KMS-11 (cell line): Measurements from ENCODE around the gene SPRY2.

Experiments
- H2AFZ ChIP-seq: fragments of 200-600 bp; sonication (generic); 2 replicates; pipeline ENCODE4 v1.6.1; 2016; ENCODE audit warnings: antibody characterized with exemption, mixed run types, low read depth
- H3K27ac ChIP-seq: fragments of 200-600 bp; sonication (generic); 2 replicates; pipeline ENCODE4 v1.6.1; 2016; ENCODE audit warnings: mild to moderate bottlenecking, mixed run types
- H3K27me3 ChIP-seq: fragments of 200-600 bp; sonication (generic); 2 replicates; pipeline ENCODE4 v1.6.1; 2017; ENCODE audit warnings: mild to moderate bottlenecking, low read depth, mixed run types, moderate library complexity; ENCODE audit not compliant: insufficient read depth
- H3K36me3 ChIP-seq: fragments of 200-600 bp; sonication (generic); 2 replicates; pipeline ENCODE4 v1.6.1; 2017; ENCODE audit warnings: mild to moderate bottlenecking, mixed run types; ENCODE audit not compliant: insufficient read depth
- H3K4me1 ChIP-seq: fragments of 200-600 bp; sonication (generic); 2 replicates; pipeline ENCODE4 v1.6.1; 2016; ENCODE audit warnings: mild to moderate bottlenecking, low read depth, mixed run types; ENCODE audit not compliant: poor library complexity, severe bottlenecking
- H3K4me2 ChIP-seq: fragments of 200-600 bp; sonication (generic); 2 replicates; pipeline ENCODE4 v1.7.0; 2016; ENCODE audit warnings: mild to moderate bottlenecking, mixed run types
- H3K4me3 ChIP-seq: fragments of 200-600 bp; sonication (generic); IDR thresholded peaks from 2 replicates; pipeline ENCODE4 v1.6.1; 2017; ENCODE audit warnings: low read depth, low read length, mixed read lengths; ENCODE audit not compliant: insufficient read depth
- H3K79me2 ChIP-seq: fragments of 200-600 bp; sonication (generic); 2 replicates; pipeline ENCODE4 v1.6.1; 2016; ENCODE audit warnings: low read depth, mixed run types; ENCODE audit not compliant: insufficient read depth
- H3K9ac ChIP-seq: fragments of 200-600 bp; sonication (generic); 2 replicates; pipeline ENCODE4 v1.6.1; 2016; ENCODE audit warnings: mild to moderate bottlenecking, mixed run types
- H4K20me1 ChIP-seq: fragments of 200-600 bp; sonication (generic); 2 replicates; pipeline ENCODE4 v1.6.1; 2016; ENCODE audit warnings: mild to moderate bottlenecking, mixed run types; ENCODE audit not compliant: insufficient read depth
- CTCF ChIP-seq: fragments of 200-600 bp; sonication (generic); conservative IDR thresholded peaks from 2 replicates; pipeline ENCODE4 v1.6.1; 2017; ENCODE audit warnings: low read depth, mild to moderate bottlenecking, antibody characterized with exemption, low read length, moderate library complexity, mixed read lengths

SPRY2 gene

GRCh38 chr13:80386592-80386991 lies 45.7 kb upstream of the SPRY2 start:
- no peak overlapping the region for H3K4me3 ChIP-seq
- no peak overlapping the region for H3K9ac ChIP-seq
- no peaks in the 10 kb centered on the region for H3K27me3 ChIP-seq
- no peaks in the 10 kb centered on the region for H3K36me3 ChIP-seq
- H3K4me1 ChIP-seq: no peaks in the 10 kb centered on the region
- no peak for TF ChIP-seq CTCF
- no peak overlapping the region for H3K27ac ChIP-seq
- H3K4me2 ChIP-seq: no peak overlapping the region
- H3K79me2 ChIP-seq: no peaks in the 10 kb centered on the region
- no peak overlapping the region for H2AFZ ChIP-seq
- H4K20me1 ChIP-seq: no peaks in the 10 kb centered on the region

GRCh38 chr13:80386002-80386401 lies 45.1 kb upstream of the SPRY2 start:
- Histone ChIP-seq H4K20me1 (no peaks in the 10 kb centered on the region), H2AFZ (no peak overlapping the region), H3K9ac (no peak overlapping the region), H3K27ac (no peak overlapping the region), H3K4me3 (no peak overlapping the region), H3K36me3 (no peaks in the 10 kb centered on the region), H3K79me2 (no peaks in the 10 kb centered on the region), H3K27me3 (no peaks in the 10 kb centered on the region), H3K4me1 (no peaks in the 10 kb centered on the region), H3K4me2 (no peak overlapping the region)
- TF ChIP-seq CTCF: no peak

DNA sequence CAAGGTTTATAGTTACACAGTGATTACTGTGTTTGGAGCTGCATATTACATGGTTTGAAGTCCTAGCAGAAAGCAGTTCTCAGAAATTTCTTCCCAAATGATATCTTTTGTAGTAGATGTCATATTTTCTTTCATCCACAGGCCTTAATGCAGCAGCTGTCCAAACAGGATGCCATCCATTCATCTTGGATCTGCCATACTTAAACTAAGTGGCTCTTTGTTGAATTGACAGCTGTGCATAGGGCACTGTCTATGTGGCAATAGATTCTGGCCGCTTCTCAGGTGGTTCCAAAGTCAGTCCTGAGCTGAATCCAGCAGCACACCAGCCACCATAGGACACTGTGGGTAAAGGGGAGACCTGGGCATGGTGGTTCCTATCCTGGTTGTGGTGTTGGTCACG lies 41.6 kb upstream of the SPRY2 start:
- H3K4me1 ChIP-seq: no peaks in the 10 kb centered on the region
- no peak for TF ChIP-seq CTCF
- no peaks in the 10 kb centered on the region for H3K36me3 ChIP-seq
- no peak overlapping the region for H2AFZ ChIP-seq
- H3K4me3 ChIP-seq: no peak overlapping the region
- no peaks in the 10 kb centered on the region for H4K20me1 ChIP-seq
- H3K27me3 ChIP-seq: no peaks in the 10 kb centered on the region
- no peak overlapping the region for H3K27ac ChIP-seq
- no peaks in the 10 kb centered on the region for H3K79me2 ChIP-seq
- no peak overlapping the region for H3K4me2 ChIP-seq
- no peak overlapping the region for H3K9ac ChIP-seq

DNA sequence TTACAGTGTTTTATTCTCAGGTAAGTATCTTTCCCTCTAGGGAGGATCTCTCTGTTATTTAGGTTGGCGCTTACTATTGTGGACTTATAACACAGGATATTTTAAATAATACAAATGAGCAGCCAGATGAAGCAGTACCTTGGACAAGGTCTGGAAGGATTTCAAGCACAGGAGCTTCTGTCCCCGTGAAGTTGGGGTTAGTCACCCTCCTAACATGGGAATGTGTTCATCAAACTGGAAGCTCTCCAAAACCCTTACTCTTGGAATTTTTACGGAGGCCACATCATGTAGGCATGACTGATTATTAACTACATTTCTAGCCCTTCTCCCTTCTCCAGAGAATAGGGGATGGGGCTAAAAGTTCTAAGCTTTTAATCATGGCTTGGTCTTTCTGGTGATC lies 38.3 kb upstream of the SPRY2 start:
- Histone ChIP-seq H3K79me2 (no peaks in the 10 kb centered on the region), H3K9ac (no peak overlapping the region), H3K27ac (no peak overlapping the region), H3K36me3 (no peaks in the 10 kb centered on the region), H2AFZ (no peak overlapping the region), H3K4me1 (no peaks in the 10 kb centered on the region), H3K4me2 (no peak overlapping the region), H3K27me3 (no peaks in the 10 kb centered on the region), H3K4me3 (no peak overlapping the region), H4K20me1 (no peaks in the 10 kb centered on the region)
- no peak for TF ChIP-seq CTCF

DNA sequence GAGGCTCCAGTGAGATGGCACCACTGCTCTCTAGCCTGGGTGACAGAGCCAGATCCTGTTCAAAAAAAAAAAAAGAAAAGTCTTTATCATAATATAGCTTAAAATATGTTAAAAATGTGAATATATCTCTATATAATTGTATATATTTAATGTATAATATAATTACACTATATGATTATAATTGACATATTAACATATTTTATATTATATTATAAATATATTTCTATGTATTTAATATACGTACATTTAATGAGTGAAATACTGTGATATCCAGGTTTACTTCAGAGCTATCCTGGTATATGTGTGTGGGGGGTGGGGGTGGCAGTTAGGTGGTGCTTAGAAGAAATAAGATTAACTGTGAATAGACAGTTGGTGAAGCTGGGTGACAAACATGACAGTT lies 35.6 kb upstream of the SPRY2 start:
- no peaks in the 10 kb centered on the region for H3K27me3 ChIP-seq
- H3K36me3 ChIP-seq: no peaks in the 10 kb centered on the region
- no peak overlapping the region for H2AFZ ChIP-seq
- no peak for TF ChIP-seq CTCF
- H3K79me2 ChIP-seq: no peaks in the 10 kb centered on the region
- H3K9ac ChIP-seq: no peak overlapping the region
- no peak overlapping the region for H3K4me2 ChIP-seq
- no peak overlapping the region for H3K4me3 ChIP-seq
- no peaks in the 10 kb centered on the region for H4K20me1 ChIP-seq
- no peak overlapping the region for H3K27ac ChIP-seq
- no peaks in the 10 kb centered on the region for H3K4me1 ChIP-seq
